K562 (cell line): ENCODE data around the gene SHISA5. TPM values are rescaled to one million over a fixed set of nuclear protein-coding genes. Genes with fewer than 3 reads are reported as not detected.

Experiments used
- CBX8 ChIP-seq: fragments of 200-600 bp; sonication (generic); IDR thresholded peaks from 2 replicates; pipeline ENCODE4 v1.6.1; 2012; ENCODE audit warnings: borderline replicate concordance, mixed run types, low read depth, mild to moderate bottlenecking, moderate library complexity, mixed read lengths, low read length, control low read depth, inconsistent platforms; ENCODE audit not compliant: poor library complexity, severe bottlenecking; ENCODE audit errors: extremely low read depth
- FOXK2 ChIP-seq, 2 experiments: fragments of 450-650 bp; IDR thresholded peaks in 1 of 2; conservative IDR thresholded peaks in 1 of 2; 2 replicates each; pipeline ENCODE4 v1.6.1; 2016; ENCODE audit warnings: low read depth in 2 of 2, mild to moderate bottlenecking in 1 of 2
- ILK ChIP-seq: fragments of 450-650 bp; IDR thresholded peaks from 2 replicates; pipeline ENCODE4 v1.6.1; 2016; ENCODE audit warnings: missing genetic modification characterization, low read depth, mild to moderate bottlenecking, missing compliant biosample characterization, moderate library complexity, borderline replicate concordance
- MAZ ChIP-seq, 2 experiments: fragments of 450-650 bp in 1 of 2; sonication (generic) in 1 of 2; formaldehyde crosslinking; IDR thresholded peaks in 1 of 2; conservative IDR thresholded peaks in 1 of 2; 2 replicates each; pipeline versions ENCODE4 v1.4.0 to v1.5.0; 2020; ENCODE audit warnings: mild to moderate bottlenecking in 1 of 2, missing genetic modification reagents in 1 of 2
- NCOR1 ChIP-seq: fragments of 450-650 bp; IDR thresholded peaks from 2 replicates; pipeline ENCODE4 v1.6.1; 2016; ENCODE audit warnings: mild to moderate bottlenecking, moderate library complexity
- RAD21 ChIP-seq, 2 experiments: fragments of 250-450 bp in 1 of 2; fragments of 450-650 bp in 1 of 2; sonication (Bioruptor Pico) in 1 of 2; formaldehyde crosslinking in 1 of 2; IDR thresholded peaks in 1 of 2; conservative IDR thresholded peaks in 1 of 2; 2 replicates each; pipeline versions ENCODE4 v1.4.0 to v1.8.0; 2020 to 2022; ENCODE audit warnings: mild to moderate bottlenecking in 2 of 2, moderate library complexity in 1 of 2
- SRSF7 ChIP-seq: fragments of 200-400 bp; formaldehyde crosslinking; optimal IDR thresholded peaks from 2 replicates; pipeline ENCODE3; 2017; ENCODE audit warnings: mild to moderate bottlenecking, low read depth, low read length
- TEAD4 ChIP-seq, 2 experiments: sonication (generic) in 1 of 2; formaldehyde crosslinking in 1 of 2; IDR thresholded peaks; 2 replicates each; pipeline versions ENCODE4 v1.6.1 to v1.8.0; 2012 to 2022; ENCODE audit warnings: borderline replicate concordance in 1 of 2, inconsistent platforms in 1 of 2, low read length in 1 of 2, mild to moderate bottlenecking in 1 of 2, missing genetic modification reagents in 1 of 2
- TFAM ChIP-seq: fragments of 250-450 bp; sonication (Bioruptor Pico); conservative IDR thresholded peaks from 2 replicates; pipeline ENCODE4 v1.5.0; 2021; ENCODE audit warnings: mild to moderate bottlenecking, moderate library complexity
- YBX1 ChIP-seq: fragments of 450-650 bp; IDR thresholded peaks from 2 replicates; pipeline ENCODE4 v1.7.1; 2016; ENCODE audit warnings: mild to moderate bottlenecking
- ZBTB8A ChIP-seq: fragments of 450-650 bp; IDR thresholded peaks from 2 replicates; pipeline ENCODE4 v1.6.1; 2018; ENCODE audit warnings: mild to moderate bottlenecking, moderate library complexity; ENCODE audit not compliant: partially characterized antibody
- ZNF282 ChIP-seq: sonication (generic); formaldehyde crosslinking; IDR thresholded peaks from 2 replicates; pipeline ENCODE4 v1.8.1; 2023; ENCODE audit warnings: missing genetic modification reagents
- ZNF695 ChIP-seq: fragments of 450-650 bp; formaldehyde crosslinking; IDR thresholded peaks from 2 replicates; pipeline ENCODE4 v1.4.0; 2020; ENCODE audit warnings: mild to moderate bottlenecking, moderate library complexity
- ZNF75A ChIP-seq: fragments of 450-650 bp; formaldehyde crosslinking; IDR thresholded peaks from 2 replicates; pipeline ENCODE4 v1.4.0; 2020; ENCODE audit warnings: mild to moderate bottlenecking
- polyA plus RNA-seq, 8 experiments: library from polyadenylated mRNA; depleted of rRNA in 4 of 8; stranded (reverse) in 5 of 8; unstranded in 3 of 8; fragments of >200 nt; fragmentation: Nextera tagmentation in 2 of 8; fragmentation: Illumina TruSeq in 1 of 8; extraction: Ambion mirVana in 2 of 8; extraction: Trizol in 1 of 8; gene quantifications; 2 replicates each; pipeline versions ENCODE4 v1.2.1 to v1.2.3, GENCODE V29; 2011 to 2014; ENCODE audit warnings: inconsistent platforms in 1 of 8, missing spikeins in 1 of 8
- total RNA-seq, 7 experiments: library from RNA; depleted of rRNA in 6 of 7; stranded (reverse); fragments of >200 nt in 6 of 7; fragmentation: Illumina TruSeq in 2 of 7; extraction: Trizol in 2 of 7; gene quantifications; 2 replicates each; pipeline versions ENCODE4 v1.2.1 to v1.2.3, GENCODE V29; 2011 to 2021; ENCODE audit warnings: low replicate concordance in 1 of 7
- TF ChIP-seq, protein P1 (sequence below): sonication (generic); formaldehyde crosslinking; IDR thresholded peaks from 2 replicates; pipeline ENCODE4 v1.8.1; 2023; ENCODE audit warnings: mild to moderate bottlenecking, missing genetic modification reagents
- TF ChIP-seq, protein P2 (sequence below): fragments of 250-450 bp; sonication (Bioruptor Pico); IDR thresholded peaks from 2 replicates; pipeline ENCODE4 v1.8.0; 2022; ENCODE audit warnings: moderate library complexity, mild to moderate bottlenecking, inconsistent platforms

SHISA5 gene
- total and polyA plus RNA-seq, 9 of the 15 experiments (the other 6 are each of a cell fraction or from before 2014, with no cell fraction given): 8.4 to 85.8 (median 56.1) TPM

DNA sequence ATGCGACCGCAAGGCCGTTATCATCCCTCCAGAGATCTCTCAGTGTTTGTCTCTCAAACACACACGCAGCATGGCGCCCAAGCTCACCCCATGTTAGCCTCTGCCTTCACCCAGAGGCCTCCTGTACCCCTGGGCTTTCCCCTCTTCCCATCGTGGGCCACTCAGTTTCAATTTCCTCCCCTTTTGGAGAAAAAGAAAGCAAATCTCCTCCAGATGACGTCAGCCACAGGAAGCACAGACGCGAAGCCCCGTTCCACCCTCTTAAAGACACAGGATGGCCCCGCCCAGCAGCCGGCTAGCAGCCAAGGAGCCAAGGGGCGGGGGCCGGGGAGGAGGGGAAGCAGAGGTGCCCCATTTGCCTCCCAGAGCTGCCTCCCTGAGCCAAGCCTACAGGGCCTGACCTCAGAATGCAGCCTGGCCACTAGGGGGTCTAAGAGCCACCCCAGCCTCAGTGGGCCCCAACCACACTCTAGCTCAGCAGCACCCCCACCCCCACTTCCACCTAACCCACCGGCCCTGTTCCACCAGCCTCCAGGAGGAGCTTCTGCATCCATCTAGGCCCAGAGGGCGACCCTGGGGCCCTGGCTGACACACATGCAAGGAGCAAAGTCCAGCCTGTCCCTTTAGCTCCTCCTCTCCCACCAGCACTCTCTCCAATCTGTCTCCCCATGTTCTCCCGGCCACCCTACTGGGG, 30.9 kb downstream of the SHISA5 start (continued):
- TF ChIP-seq, protein P1, sequence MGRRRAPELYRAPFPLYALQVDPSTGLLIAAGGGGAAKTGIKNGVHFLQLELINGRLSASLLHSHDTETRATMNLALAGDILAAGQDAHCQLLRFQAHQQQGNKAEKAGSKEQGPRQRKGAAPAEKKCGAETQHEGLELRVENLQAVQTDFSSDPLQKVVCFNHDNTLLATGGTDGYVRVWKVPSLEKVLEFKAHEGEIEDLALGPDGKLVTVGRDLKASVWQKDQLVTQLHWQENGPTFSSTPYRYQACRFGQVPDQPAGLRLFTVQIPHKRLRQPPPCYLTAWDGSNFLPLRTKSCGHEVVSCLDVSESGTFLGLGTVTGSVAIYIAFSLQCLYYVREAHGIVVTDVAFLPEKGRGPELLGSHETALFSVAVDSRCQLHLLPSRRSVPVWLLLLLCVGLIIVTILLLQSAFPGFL (CRISPR knock-in tag): no peak
- TF ChIP-seq TEAD4 (IDR thresholded peaks at IDR 0.05; ENCODE audit: low read length) (0 out of 2 replicates have a peak, but pooled peaks have one; percentile 22), TEAD4 (CRISPR knock-in tag; IDR thresholded peaks at IDR 0.05; ENCODE audit: borderline replicate concordance) (no peak), ILK (tag) (no peak), ZNF75A (no peak), ZBTB8A (no peak), RAD21 (CRISPR knock-in tag; conservative IDR thresholded peaks at IDR 0.05 in 1 of 2, IDR thresholded peaks at IDR 0.05 in 1 of 2) (peak in 1 of 2 experiments; percentile 22; a peak in 1 of 4 replicates), ZNF695 (CRISPR knock-in tag) (no peak), SRSF7 (no peak), MAZ (CRISPR knock-in tag; conservative IDR thresholded peaks at IDR 0.05 in 1 of 2, IDR thresholded peaks at IDR 0.05 in 1 of 2) (peak; percentile 90 to 98), ZNF282 (CRISPR knock-in tag) (no peak), YBX1 (no peak), CBX8 (no peak), FOXK2 (conservative IDR thresholded peaks at IDR 0.05 in 1 of 2, IDR thresholded peaks at IDR 0.05 in 1 of 2; ENCODE audit: low read depth in 2 of 2) (no peak; a peak in 1 of 4 replicates), TFAM (CRISPR knock-in tag) (no peak), NCOR1 (0 out of 2 replicates have a peak, but pooled peaks have one; percentile 23)
- TF ChIP-seq, protein P2, sequence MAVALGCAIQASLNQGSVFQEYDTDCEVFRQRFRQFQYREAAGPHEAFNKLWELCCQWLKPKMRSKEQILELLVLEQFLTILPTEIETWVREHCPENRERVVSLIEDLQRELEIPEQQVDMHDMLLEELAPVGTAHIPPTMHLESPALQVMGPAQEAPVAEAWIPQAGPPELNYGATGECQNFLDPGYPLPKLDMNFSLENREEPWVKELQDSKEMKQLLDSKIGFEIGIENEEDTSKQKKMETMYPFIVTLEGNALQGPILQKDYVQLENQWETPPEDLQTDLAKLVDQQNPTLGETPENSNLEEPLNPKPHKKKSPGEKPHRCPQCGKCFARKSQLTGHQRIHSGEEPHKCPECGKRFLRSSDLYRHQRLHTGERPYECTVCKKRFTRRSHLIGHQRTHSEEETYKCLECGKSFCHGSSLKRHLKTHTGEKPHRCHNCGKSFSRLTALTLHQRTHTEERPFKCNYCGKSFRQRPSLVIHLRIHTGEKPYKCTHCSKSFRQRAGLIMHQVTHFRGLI (CRISPR knock-in tag): no peak
